T47D (cell line): ENCODE results near the gene UNCX.

Source experiments
- DNase-seq, 2 experiments: peaks; one replicate each; pipeline versions ENCODE4 v3.0.0 to v3.0.0-alpha.2; 2011 to 2012; ENCODE audit warnings: low read depth in 1 of 2, low spot score in 1 of 2
- JUND ChIP-seq: IDR thresholded peaks from 2 replicates; pipeline ENCODE4 v1.6.1; 2012; ENCODE audit warnings: low read depth
- in situ Hi-C: cut with HindIII; loops from 2 replicates; pipeline ENCODE4 v1.10.0; 2016; ENCODE audit warnings: low sequenced_read_pairs, low pct_unique_long_range_greater_than_20kb

Gene UNCX

GRCh38 chr7:1245524-1246050, 12.9 kb downstream of the UNCX start:
- no peak for TF ChIP-seq JUND
- in situ Hi-C loops = no loop called here
- no peak for DNase-seq

- TF ChIP-seq JUND = no peak
- in situ Hi-C loops = no loop called here
- DNase-seq = no peak
These were observed 13.6 kb downstream of the UNCX start for GRCh38 chr7:1246160-1246870.

- in situ Hi-C loops = no loop called here
- no peak for DNase-seq
- no peak for TF ChIP-seq JUND
These were observed 14.3 kb downstream of the UNCX start for GRCh38 chr7:1246871-1247526.

- in situ Hi-C loops = no loop called here
- DNase-seq = no peak
- TF ChIP-seq JUND = no peak
These were observed 14.9 kb downstream of the UNCX start for GRCh38 chr7:1247527-1248041.

- no peak for TF ChIP-seq JUND
- in situ Hi-C loops = no loop called here
- DNase-seq = no peak
These were observed 15.7 kb downstream of the UNCX start for GRCh38 chr7:1248143-1248915.

GRCh38 chr7:1248916-1249581, 16.4 kb downstream of the UNCX start:
- in situ Hi-C loops = no loop called here
- TF ChIP-seq JUND = no peak
- no peak for DNase-seq

DNA sequence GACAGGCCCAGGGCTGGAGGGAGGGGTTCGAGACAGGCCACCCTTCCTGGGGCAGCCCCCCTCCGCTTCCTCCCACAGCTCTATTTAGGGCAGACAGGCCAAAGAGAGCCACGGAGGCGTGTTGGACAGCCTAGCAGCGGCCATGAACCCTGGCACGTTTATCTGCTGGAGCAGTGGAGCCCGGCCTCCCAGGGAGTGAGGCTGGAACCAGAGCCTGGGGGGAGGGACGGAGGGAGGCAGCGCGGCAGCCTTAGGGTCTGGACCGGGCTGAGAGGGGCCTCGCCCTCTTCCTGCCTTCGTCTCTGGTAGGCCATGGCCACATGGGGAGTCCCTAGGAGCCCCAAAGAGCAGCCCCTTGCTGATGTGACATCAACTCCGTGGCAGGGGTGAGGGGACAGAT, 17.1 kb downstream of the UNCX start:
- DNase-seq = no peak
- no peak for TF ChIP-seq JUND
- in situ Hi-C loops = no loop called here

GRCh38 chr7:1250901-1251300, 18.2 kb downstream of the UNCX start:
- no peak for TF ChIP-seq JUND
- DNase-seq = no peak
- in situ Hi-C loops = no loop called here

DNA sequence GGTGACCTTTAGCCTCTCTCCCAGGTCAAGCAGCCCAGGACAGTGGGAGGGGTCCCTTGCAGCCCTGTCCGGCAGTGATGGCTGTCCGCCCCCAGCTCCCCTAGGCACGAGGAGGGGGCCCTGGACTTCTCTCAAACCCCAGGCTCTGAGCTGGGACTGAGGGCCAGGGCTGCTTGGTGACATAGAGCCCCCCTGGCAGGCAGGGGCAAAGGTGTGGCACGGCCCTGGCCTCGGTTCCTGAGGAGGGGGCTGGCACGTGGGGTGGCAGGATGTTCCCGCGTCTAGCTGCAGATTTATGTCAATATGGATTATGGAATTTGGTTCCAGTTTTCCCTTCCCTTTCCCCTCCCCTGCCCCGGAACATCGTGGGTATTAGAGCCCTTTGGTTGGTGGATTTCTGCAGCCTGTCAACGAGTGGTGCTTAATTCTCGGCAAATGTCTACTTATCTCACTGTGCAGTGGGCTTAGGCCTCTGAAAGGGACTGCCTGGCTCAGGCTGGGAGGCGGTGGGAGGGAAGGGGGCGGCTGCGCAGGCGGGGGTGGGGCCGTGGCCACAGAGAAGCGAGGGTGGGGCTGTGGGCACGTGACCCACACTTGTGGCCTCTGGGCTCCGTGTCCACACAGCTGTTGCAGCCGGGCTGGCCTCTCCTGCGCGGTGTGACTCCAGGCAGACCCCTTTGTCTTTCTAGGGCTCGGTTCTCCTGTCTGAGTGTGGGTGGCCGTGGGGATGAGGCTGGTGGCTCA, 19.3 kb downstream of the UNCX start:
- TF ChIP-seq JUND = no peak
- DNase-seq = no peak
- in situ Hi-C loops = no loop called here

DNA sequence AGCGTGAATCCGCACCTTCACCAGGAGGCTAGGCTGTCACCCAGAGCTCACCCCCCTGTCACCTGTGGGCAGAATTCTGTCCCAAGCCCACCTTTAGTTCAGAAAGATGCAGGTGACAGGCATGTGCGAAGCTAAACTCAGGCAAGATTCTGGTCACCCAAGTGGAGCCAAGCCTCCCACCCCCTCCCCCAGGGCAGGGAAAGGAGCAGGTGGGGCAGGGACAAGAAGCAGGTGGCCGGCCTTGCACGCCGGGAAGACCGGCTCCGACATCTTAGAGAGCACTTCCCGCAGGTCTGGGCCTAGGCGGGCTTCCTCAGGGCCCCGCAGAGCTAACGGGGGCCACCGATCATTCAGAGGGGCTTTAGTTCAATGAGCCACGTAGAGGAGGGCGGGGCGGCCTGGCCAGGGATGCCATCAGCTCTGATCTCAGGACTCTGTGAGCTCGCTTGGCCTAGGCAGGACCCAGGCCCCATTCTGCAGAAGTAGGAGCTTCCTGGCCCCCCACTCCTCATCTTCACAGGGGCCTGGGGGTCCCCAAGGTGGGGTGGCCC, 19.9 kb downstream of the UNCX start:
- no peak for TF ChIP-seq JUND
- DNase-seq = no peak
- in situ Hi-C loops = no loop called here

GRCh38 chr7:1253681-1254181, 21.1 kb downstream of the UNCX start:
- no peak for DNase-seq
- in situ Hi-C loops = no loop called here
- no peak for TF ChIP-seq JUND
